Sigmoid colon (tissue), 3 donors: ENCODE results near the gene MAPKAPK3.

ENCODE experiments used
- POLR2A ChIP-seq, 2 donors: fragments of 450-650 bp; IDR thresholded peaks; one replicate each; pipeline ENCODE4 v1.6.1; 2016; ENCODE audit warnings: antibody characterized with exemption in 2 of 2, mild to moderate bottlenecking in 2 of 2, moderate library complexity in 2 of 2
- TF ChIP-seq, protein P1 (sequence below), 4 experiments: fragments of 450-650 bp in 3 of 4; fragments of 200-600 bp in 1 of 4; IDR thresholded peaks; one replicate each; pipeline ENCODE4 v1.5.1; 2016 to 2019; ENCODE audit warnings: antibody characterized with exemption in 4 of 4, mild to moderate bottlenecking in 3 of 4, moderate library complexity in 2 of 4

DNA sequence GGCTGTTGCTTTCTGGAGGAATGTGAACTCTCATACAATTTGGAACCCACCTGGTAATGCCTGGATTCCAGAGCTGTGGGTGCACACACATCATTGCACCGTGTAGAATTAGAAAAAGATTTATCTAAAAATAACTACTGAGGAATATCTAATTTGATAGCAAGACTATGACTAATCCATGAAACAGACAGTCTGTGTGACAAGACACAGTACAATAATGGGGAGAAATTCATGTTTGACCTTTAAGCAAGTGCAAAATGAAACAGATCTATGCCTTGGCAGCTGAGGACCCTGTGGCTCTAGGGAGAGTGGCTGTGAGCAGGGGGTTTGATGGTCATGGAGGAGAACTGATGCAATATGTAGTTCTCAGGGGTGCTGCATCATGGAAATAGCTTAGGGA is 49.9 kb downstream of the MAPKAPK3 start:
- TF ChIP-seq, protein P1, sequence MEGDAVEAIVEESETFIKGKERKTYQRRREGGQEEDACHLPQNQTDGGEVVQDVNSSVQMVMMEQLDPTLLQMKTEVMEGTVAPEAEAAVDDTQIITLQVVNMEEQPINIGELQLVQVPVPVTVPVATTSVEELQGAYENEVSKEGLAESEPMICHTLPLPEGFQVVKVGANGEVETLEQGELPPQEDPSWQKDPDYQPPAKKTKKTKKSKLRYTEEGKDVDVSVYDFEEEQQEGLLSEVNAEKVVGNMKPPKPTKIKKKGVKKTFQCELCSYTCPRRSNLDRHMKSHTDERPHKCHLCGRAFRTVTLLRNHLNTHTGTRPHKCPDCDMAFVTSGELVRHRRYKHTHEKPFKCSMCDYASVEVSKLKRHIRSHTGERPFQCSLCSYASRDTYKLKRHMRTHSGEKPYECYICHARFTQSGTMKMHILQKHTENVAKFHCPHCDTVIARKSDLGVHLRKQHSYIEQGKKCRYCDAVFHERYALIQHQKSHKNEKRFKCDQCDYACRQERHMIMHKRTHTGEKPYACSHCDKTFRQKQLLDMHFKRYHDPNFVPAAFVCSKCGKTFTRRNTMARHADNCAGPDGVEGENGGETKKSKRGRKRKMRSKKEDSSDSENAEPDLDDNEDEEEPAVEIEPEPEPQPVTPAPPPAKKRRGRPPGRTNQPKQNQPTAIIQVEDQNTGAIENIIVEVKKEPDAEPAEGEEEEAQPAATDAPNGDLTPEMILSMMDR (IDR thresholded peaks at IDR 0.05): no peak
- no peak for TF ChIP-seq POLR2A (IDR thresholded peaks at IDR 0.05)
